ENCODE measurements around the gene BRF1. TPM values are rescaled to one million over a fixed set of nuclear protein-coding genes. Genes with fewer than 3 reads are reported as not detected.
A peak's percentile ranks its signal among the peaks of the same experiment; 100 is the strongest.

Gene BRF1
- total RNA-seq, 1 experiment from 2014 or later, result 41.2 TPM

DNA sequence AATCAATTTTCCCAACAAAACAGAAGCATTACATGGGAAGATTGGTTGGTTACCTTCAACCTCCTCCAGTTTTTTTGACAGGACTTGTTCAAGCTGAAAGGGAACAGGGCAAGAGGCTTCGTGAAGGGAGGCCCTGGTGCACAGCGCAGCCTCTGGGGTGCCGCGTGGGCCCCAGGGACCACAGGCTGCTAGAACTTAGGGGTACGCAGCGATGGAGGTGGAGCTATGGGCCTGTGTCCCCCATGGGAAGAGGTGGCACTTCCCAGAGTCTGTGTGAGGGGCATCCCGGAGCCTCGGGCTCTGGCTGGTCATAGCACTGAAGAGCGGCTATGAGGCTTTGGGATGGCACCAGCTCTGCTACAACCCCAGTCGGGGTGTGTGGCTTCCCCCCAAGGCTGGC is 74.6 kb downstream of the BRF1 start:
- Histone ChIP-seq H3K27me3 (ENCODE audit: insufficient read depth, low read length) (no peaks in the 10 kb centered on the region), H3K79me2 (ENCODE audit: insufficient read depth, low read length) (no peaks in the 10 kb centered on the region), H4K20me1 (ENCODE audit: insufficient read depth) (no peaks in the 10 kb centered on the region), H3K9me2 (ENCODE audit: insufficient read depth) (no peaks in the 10 kb centered on the region), H3K9me3 (ENCODE audit: control insufficient read depth in 1 of 2, insufficient read depth in 1 of 2, low read depth in 1 of 2, low read length in 2 of 2) (no peaks in the 10 kb centered on the region), H3K9ac (ENCODE audit: low read length) (no peak overlapping the region), H3K4me3 (replicated peaks in 1 of 2; ENCODE audit: low read depth in 1 of 2, low read length in 2 of 2) (no peak overlapping the region), H3K36me3 (ENCODE audit: control insufficient read depth in 1 of 2, insufficient read depth in 2 of 2, low read length in 2 of 2) (peaks cover 5 to 7% of the 10 kb centered on the region in 2 experiments; a peak in 3 of 4 replicates), H3K4me1 (ENCODE audit: control insufficient read depth in 1 of 2, insufficient read depth in 2 of 2, low read length in 2 of 2) (no peaks in the 10 kb centered on the region), H2AFZ (ENCODE audit: low read depth, low read length, poor library complexity, severe bottlenecking) (no peak overlapping the region), H3K27ac (ENCODE audit: low read depth, low read length) (no peak overlapping the region), H3K4me2 (ENCODE audit: low read length) (no peak overlapping the region)
- ATAC-seq (no peak), DNase-seq (ENCODE audit: low read depth, low spot score) (no peak)
- CTCF ChIA-PET, result no interaction called here
- no TSS peak for BruUV-seq (replicated peaks)
- intact Hi-C loops (cut with micrococcal nuclease), result no loop called here
- POLR2A ChIA-PET, result no interaction called here
- no peak for TF ChIP-seq ZNF274 (IDR thresholded peaks at IDR 0.05; ENCODE audit: low read depth, low read length)
- TF ChIP-seq FOSL1 (IDR thresholded peaks at IDR 0.05; ENCODE audit: low read depth), result no peak
- RAD21 ChIA-PET (ENCODE audit: low non-redundant PET in 1 of 2, low total read pairs in 2 of 2, uncharacterized antibody in 2 of 2, unreplicated experiment in 2 of 2), result no interaction called here

DNA sequence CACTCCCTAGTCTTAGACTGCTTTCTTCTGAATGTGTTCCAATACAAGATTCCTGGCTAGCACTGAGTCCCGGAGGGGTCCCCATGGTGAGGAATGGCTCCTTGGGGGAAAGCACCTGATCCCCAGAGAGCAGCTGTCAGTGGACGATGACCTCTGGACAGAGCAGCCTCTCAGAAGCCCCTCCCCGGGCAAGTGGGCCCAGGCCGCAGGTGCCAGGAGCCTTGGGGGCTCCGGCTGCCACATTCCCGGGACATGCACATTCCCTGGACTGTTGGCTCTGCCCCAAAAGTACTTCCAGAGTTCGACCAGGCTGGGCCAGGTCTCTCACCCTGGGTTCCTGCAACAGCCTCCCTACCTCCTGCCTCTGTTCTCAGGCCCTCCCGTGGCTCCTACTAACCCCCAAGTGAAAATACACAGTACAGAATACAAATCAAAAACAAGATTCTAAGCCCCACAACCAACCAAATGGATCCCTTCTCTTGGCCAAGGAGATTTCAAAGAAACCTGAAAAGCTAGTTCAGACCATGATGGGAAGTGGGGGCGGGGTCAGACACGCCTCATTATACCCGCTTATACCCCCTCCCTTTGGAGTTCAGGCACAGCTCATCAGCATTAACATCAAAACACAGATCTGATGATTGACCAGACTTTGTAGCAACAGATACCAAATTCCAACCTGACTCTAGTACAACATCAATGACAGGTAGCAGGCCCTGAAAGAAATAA is 75.8 kb downstream of the BRF1 start:
- no peak overlapping the region for H3K27ac ChIP-seq (ENCODE audit: low read depth, low read length)
- H3K79me2 ChIP-seq (ENCODE audit: insufficient read depth, low read length), result no peaks in the 10 kb centered on the region
- H3K36me3 ChIP-seq (ENCODE audit: control insufficient read depth in 1 of 2, insufficient read depth in 2 of 2, low read length in 2 of 2), result peaks cover 5 to 9% of the 10 kb centered on the region in 2 experiments; a peak in 3 of 4 replicates
- ChIA-PET RAD21 (ENCODE audit: low non-redundant PET in 1 of 2, low total read pairs in 2 of 2, uncharacterized antibody in 2 of 2, unreplicated experiment in 2 of 2) (no interaction called here), CTCF (no interaction called here), POLR2A (no interaction called here)
- DNase-seq (ENCODE audit: low read depth, low spot score) (no peak), ATAC-seq (no peak)
- no peaks in the 10 kb centered on the region for H4K20me1 ChIP-seq (ENCODE audit: insufficient read depth)
- no peaks in the 10 kb centered on the region for H3K27me3 ChIP-seq (ENCODE audit: insufficient read depth, low read length)
- intact Hi-C loops (cut with micrococcal nuclease), result no loop called here
- no peaks in the 10 kb centered on the region for H3K9me3 ChIP-seq (ENCODE audit: control insufficient read depth in 1 of 2, insufficient read depth in 1 of 2, low read depth in 1 of 2, low read length in 2 of 2)
- no peak overlapping the region for H3K9ac ChIP-seq (ENCODE audit: low read length)
- no peaks in the 10 kb centered on the region for H3K4me1 ChIP-seq (ENCODE audit: control insufficient read depth in 1 of 2, insufficient read depth in 2 of 2, low read length in 2 of 2)
- H3K4me2 ChIP-seq (ENCODE audit: low read length), result no peak overlapping the region
- no peak overlapping the region for H3K4me3 ChIP-seq (replicated peaks in 1 of 2; ENCODE audit: low read depth in 1 of 2, low read length in 2 of 2)
- BruUV-seq (replicated peaks), result TSS peak; percentile 39
- no peaks in the 10 kb centered on the region for H3K9me2 ChIP-seq (ENCODE audit: insufficient read depth)
- H2AFZ ChIP-seq (ENCODE audit: low read depth, low read length, poor library complexity, severe bottlenecking), result no peak overlapping the region
- TF ChIP-seq YY1 (IDR thresholded peaks at IDR 0.05; ENCODE audit: extremely low read depth, insufficient replicate concordance, low read depth, low read length), result no peak
- TF ChIP-seq CBX3 (IDR thresholded peaks at IDR 0.05; ENCODE audit: low read depth), result no peak
- no peak for TF ChIP-seq ZNF274 (IDR thresholded peaks at IDR 0.05; ENCODE audit: low read depth, low read length)
- TF ChIP-seq ZBTB33 (IDR thresholded peaks at IDR 0.05; ENCODE audit: extremely low read depth, insufficient replicate concordance, low read length), result no peak
- TF ChIP-seq RAD21 (IDR thresholded peaks at IDR 0.05; ENCODE audit: low read depth), result no peak
- TF ChIP-seq ELF1 (IDR thresholded peaks at IDR 0.05; ENCODE audit: borderline replicate concordance, low read depth), result no peak
- TF ChIP-seq EZH2phosphoT487 (IDR thresholded peaks at IDR 0.05; ENCODE audit: borderline replicate concordance), result no peak
- TF ChIP-seq, protein P1, sequence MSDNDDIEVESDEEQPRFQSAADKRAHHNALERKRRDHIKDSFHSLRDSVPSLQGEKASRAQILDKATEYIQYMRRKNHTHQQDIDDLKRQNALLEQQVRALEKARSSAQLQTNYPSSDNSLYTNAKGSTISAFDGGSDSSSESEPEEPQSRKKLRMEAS (IDR thresholded peaks at IDR 0.05), result no peak
- TF ChIP-seq EGR1 (IDR thresholded peaks at IDR 0.05; ENCODE audit: low read depth), result no peak
- TF ChIP-seq CEBPB (IDR thresholded peaks at IDR 0.05; ENCODE audit: low read depth), result no peak
- no peak for TF ChIP-seq SP1 (IDR thresholded peaks at IDR 0.05; ENCODE audit: low read depth)
- TF ChIP-seq EZH2 (IDR thresholded peaks at IDR 0.05), result no peak
- TF ChIP-seq POLR2A (IDR thresholded peaks at IDR 0.05; ENCODE audit: borderline replicate concordance, extremely low read depth, insufficient read depth, insufficient read length), result no peak
- TF ChIP-seq FOSL1 (IDR thresholded peaks at IDR 0.05; ENCODE audit: low read depth), result no peak
- TF ChIP-seq TCF7L2 (IDR thresholded peaks at IDR 0.05; ENCODE audit: borderline replicate concordance, extremely low read depth, insufficient read depth, insufficient read length), result no peak
- no peak for TF ChIP-seq ZFX (IDR thresholded peaks at IDR 0.05)
- TF ChIP-seq, protein P2, sequence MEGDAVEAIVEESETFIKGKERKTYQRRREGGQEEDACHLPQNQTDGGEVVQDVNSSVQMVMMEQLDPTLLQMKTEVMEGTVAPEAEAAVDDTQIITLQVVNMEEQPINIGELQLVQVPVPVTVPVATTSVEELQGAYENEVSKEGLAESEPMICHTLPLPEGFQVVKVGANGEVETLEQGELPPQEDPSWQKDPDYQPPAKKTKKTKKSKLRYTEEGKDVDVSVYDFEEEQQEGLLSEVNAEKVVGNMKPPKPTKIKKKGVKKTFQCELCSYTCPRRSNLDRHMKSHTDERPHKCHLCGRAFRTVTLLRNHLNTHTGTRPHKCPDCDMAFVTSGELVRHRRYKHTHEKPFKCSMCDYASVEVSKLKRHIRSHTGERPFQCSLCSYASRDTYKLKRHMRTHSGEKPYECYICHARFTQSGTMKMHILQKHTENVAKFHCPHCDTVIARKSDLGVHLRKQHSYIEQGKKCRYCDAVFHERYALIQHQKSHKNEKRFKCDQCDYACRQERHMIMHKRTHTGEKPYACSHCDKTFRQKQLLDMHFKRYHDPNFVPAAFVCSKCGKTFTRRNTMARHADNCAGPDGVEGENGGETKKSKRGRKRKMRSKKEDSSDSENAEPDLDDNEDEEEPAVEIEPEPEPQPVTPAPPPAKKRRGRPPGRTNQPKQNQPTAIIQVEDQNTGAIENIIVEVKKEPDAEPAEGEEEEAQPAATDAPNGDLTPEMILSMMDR (IDR thresholded peaks at IDR 0.05 in 2 of 3, conservative IDR thresholded peaks at IDR 0.05 in 1 of 3; ENCODE audit: borderline replicate concordance in 1 of 3, insufficient read depth in 1 of 3, low read depth in 2 of 3, low read length in 2 of 3), result no peak

All from HCT116 (cell line).